ENCODE measurements around the gene IL17C.

IL17C gene

GRCh38 chr16:88645455-88645854, 7.1 kb downstream of the IL17C start:
- no peak for DNase-seq (ENCODE audit: low read depth in 2 of 2)

- DNase-seq (ENCODE audit: low read depth in 2 of 2): no peak
These were observed 7.6 kb downstream of the IL17C start for GRCh38 chr16:88645941-88646340.

- DNase-seq (ENCODE audit: low read depth in 2 of 2): no peak
These were observed 8.1 kb downstream of the IL17C start for GRCh38 chr16:88646345-88647034.

- no peak for DNase-seq (ENCODE audit: low read depth in 2 of 2)
These were observed 9.1 kb downstream of the IL17C start for GRCh38 chr16:88647178-88648070.

- DNase-seq (ENCODE audit: low read depth in 2 of 2): no peak
These were observed 11.0 kb downstream of the IL17C start for GRCh38 chr16:88649195-88649923.

- no peak for DNase-seq (ENCODE audit: low read depth in 2 of 2)
These were observed 11.8 kb downstream of the IL17C start for GRCh38 chr16:88649924-88650748.

GRCh38 chr16:88650749-88651275, 12.4 kb downstream of the IL17C start, which contains the start of gene CYBA:
Gene CYBA, minus strand, starts transcription at chr16:88651053. Its CDS starts 40 bp downstream, at chr16:88651013.
- DNase-seq (ENCODE audit: low read depth in 2 of 2): peak; percentile 54 to 75

GRCh38 chr16:88651276-88651988, 13.1 kb downstream of the IL17C start:
- peak; percentile 55 for DNase-seq (ENCODE audit: low read depth in 2 of 2)

- no peak for DNase-seq (ENCODE audit: low read depth in 2 of 2)
These were observed 13.8 kb downstream of the IL17C start for GRCh38 chr16:88651989-88652761.

- no peak for DNase-seq (ENCODE audit: low read depth in 2 of 2)
These were observed 14.3 kb downstream of the IL17C start for GRCh38 chr16:88652762-88653063.

- DNase-seq (ENCODE audit: low read depth in 2 of 2): no peak
These were observed 14.7 kb downstream of the IL17C start for GRCh38 chr16:88653101-88653500.

- no peak for DNase-seq (ENCODE audit: low read depth in 2 of 2)
These were observed 15.4 kb downstream of the IL17C start for GRCh38 chr16:88653596-88654362.

- DNase-seq (ENCODE audit: low read depth in 2 of 2): no peak
These were observed 16.1 kb downstream of the IL17C start for GRCh38 chr16:88654363-88655052.

GRCh38 chr16:88655053-88655732, 16.8 kb downstream of the IL17C start:
- DNase-seq (ENCODE audit: low read depth in 2 of 2): no peak

- no peak for DNase-seq (ENCODE audit: low read depth in 2 of 2)
These were observed 17.4 kb downstream of the IL17C start for GRCh38 chr16:88655733-88656281.

GRCh38 chr16:88656291-88656980, 18.1 kb downstream of the IL17C start:
- no peak for DNase-seq (ENCODE audit: low read depth in 2 of 2)

- DNase-seq (ENCODE audit: low read depth in 2 of 2): no peak
These were observed 19.0 kb downstream of the IL17C start for GRCh38 chr16:88657371-88657770.
